ENCODE measurements around the gene MED16.

DNA sequence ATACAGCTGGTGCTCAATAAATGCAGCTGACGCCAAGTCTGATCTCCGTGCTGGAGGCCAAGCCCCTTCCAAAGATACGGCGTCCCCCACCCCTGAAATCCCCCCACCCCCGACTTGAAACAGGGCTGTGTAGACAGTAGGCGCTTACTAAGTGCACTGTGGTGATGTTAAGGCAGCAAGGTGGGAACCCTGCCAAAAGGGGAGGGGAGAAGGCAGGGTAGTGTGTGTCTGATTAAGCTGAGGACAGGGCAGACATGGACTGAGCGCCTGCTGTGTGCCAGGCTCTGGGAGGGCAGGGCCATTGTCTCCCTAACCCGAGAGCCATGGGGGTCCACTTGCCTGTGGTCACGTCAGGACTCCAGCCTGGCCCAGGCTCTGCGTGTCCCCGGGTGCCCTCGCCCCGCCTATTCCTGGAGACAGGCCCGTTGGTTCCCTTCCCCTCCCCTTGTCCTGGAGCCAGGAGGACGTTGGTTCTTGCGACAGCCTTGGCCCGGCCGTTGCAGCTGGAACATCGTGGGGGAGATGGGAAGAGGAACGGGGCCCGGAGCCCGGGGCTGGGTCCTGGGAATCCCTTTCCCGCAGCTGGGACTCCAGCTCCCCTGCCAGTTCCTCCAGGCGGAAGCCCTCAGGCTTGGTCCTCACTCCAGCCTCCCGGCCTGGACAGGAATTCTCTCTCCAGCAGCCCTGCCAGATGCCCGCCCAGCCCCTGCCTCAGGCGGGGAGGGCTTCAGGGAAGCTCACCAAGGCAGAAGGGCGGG, 42.6 kb downstream of the MED16 start:
- TF ChIP-seq GATA3 (IDR thresholded peaks at IDR 0.05; ENCODE audit: low read depth, low read length) (no peak), GATA2 (IDR thresholded peaks at IDR 0.05; ENCODE audit: low read depth, low read length) (no peak)
